Tibial artery (tissue), 4 donors: ENCODE results near the gene SLC26A4.

Experiments used
- DNase-seq, 2 donors: peaks; one replicate each; pipeline ENCODE4 v3.0.0-alpha.2; 2019
- H3K27ac ChIP-seq, 2 donors: fragments of 200-600 bp; sonication (generic) in 1 of 2; 1 replicate in 1 of 2; 2 replicates in 1 of 2; pipeline ENCODE4 v1.5.1; 2018 to 2019; ENCODE audit warnings: mild to moderate bottlenecking in 1 of 2
- H3K27me3 ChIP-seq, 2 donors: fragments of 200-600 bp; sonication (generic) in 1 of 2; one replicate each; pipeline versions ENCODE4 v1.5.1 to v1.6.0; 2016 to 2019
- H3K36me3 ChIP-seq, 3 donors: fragments of 200-600 bp; sonication (generic) in 2 of 3; one replicate each; pipeline ENCODE4 v1.5.1; 2016 to 2019; ENCODE audit warnings: mild to moderate bottlenecking in 2 of 3
- H3K4me1 ChIP-seq, 4 donors: fragments of 200-600 bp; sonication (generic) in 2 of 4; 1 replicate in 3 of 4; 2 replicates in 1 of 4; pipeline ENCODE4 v1.5.1; 2016 to 2019
- H3K4me3 ChIP-seq, 2 donors: fragments of 200-600 bp; sonication (generic) in 1 of 2; 1 replicate in 1 of 2; 2 replicates in 1 of 2; pipeline ENCODE4 v1.5.1; 2018 to 2019; ENCODE audit warnings: mild to moderate bottlenecking in 2 of 2
- H3K9me3 ChIP-seq, 3 donors: fragments of 200-600 bp; sonication (generic) in 1 of 3; one replicate each; pipeline ENCODE4 v1.5.1; 2016 to 2019
- CTCF ChIP-seq, 2 experiments: fragments of 200-600 bp in 1 of 2; fragments of 450-650 bp in 1 of 2; IDR thresholded peaks; one replicate each; pipeline ENCODE4 v1.5.1; 2017 to 2019; ENCODE audit warnings: antibody characterized with exemption in 2 of 2, mild to moderate bottlenecking in 1 of 2, moderate library complexity in 1 of 2
- intact Hi-C: fragments of 100-400 bp; cut with DNase I; formaldehyde crosslinking; loops from one replicate; pipeline ENCODE4 v1.15.0; 2023; ENCODE audit warnings: low total_unique reads

Gene SLC26A4

GRCh38 chr7:107708956-107709355 lies 48.3 kb downstream of the SLC26A4 start:
- intact Hi-C loops, result no loop called here
- DNase-seq, result no peak
- Histone ChIP-seq H3K4me1 (no peaks in the 10 kb centered on the region), H3K4me3 (no peak overlapping the region), H3K36me3 (no peaks in the 10 kb centered on the region), H3K27ac (no peak overlapping the region), H3K9me3 (no peaks in the 10 kb centered on the region), H3K27me3 (no peaks in the 10 kb centered on the region)
- TF ChIP-seq CTCF (IDR thresholded peaks at IDR 0.05), result no peak

- Histone ChIP-seq H3K27ac (no peak overlapping the region), H3K27me3 (no peaks in the 10 kb centered on the region), H3K4me1 (no peaks in the 10 kb centered on the region), H3K9me3 (no peaks in the 10 kb centered on the region), H3K36me3 (no peaks in the 10 kb centered on the region), H3K4me3 (no peak overlapping the region)
- intact Hi-C loops, result no loop called here
- TF ChIP-seq CTCF (IDR thresholded peaks at IDR 0.05), result no peak
- DNase-seq, result no peak
Observed at GRCh38 chr7:107711301-107711700, 50.7 kb downstream of the SLC26A4 start.

GRCh38 chr7:107712025-107712424 lies 51.4 kb downstream of the SLC26A4 start:
- Histone ChIP-seq H3K36me3 (no peaks in the 10 kb centered on the region), H3K4me1 (no peaks in the 10 kb centered on the region), H3K4me3 (no peak overlapping the region), H3K27ac (no peak overlapping the region), H3K27me3 (no peaks in the 10 kb centered on the region), H3K9me3 (no peaks in the 10 kb centered on the region)
- intact Hi-C loops, result no loop called here
- no peak for DNase-seq
- TF ChIP-seq CTCF (IDR thresholded peaks at IDR 0.05), result no peak

- intact Hi-C loops, result no loop called here
- no peaks in the 10 kb centered on the region for H3K27me3 ChIP-seq
- no peak overlapping the region for H3K27ac ChIP-seq
- no peaks in the 10 kb centered on the region for H3K36me3 ChIP-seq
- TF ChIP-seq CTCF (IDR thresholded peaks at IDR 0.05), result no peak
- no peak for DNase-seq
- no peaks in the 10 kb centered on the region for H3K4me1 ChIP-seq
- H3K4me3 ChIP-seq, result no peak overlapping the region
- no peaks in the 10 kb centered on the region for H3K9me3 ChIP-seq
Observed at GRCh38 chr7:107712896-107713295, 52.3 kb downstream of the SLC26A4 start.

GRCh38 chr7:107715531-107715930 lies 54.9 kb downstream of the SLC26A4 start:
- no peak for DNase-seq
- no peaks in the 10 kb centered on the region for H3K36me3 ChIP-seq
- H3K4me1 ChIP-seq, result no peaks in the 10 kb centered on the region
- no peaks in the 10 kb centered on the region for H3K27me3 ChIP-seq
- H3K4me3 ChIP-seq, result no peak overlapping the region
- H3K27ac ChIP-seq, result no peak overlapping the region
- H3K9me3 ChIP-seq, result no peaks in the 10 kb centered on the region
- intact Hi-C loops, result no loop called here
- no peak for TF ChIP-seq CTCF (IDR thresholded peaks at IDR 0.05)
